ENCODE data around the gene SESN1. TPM values are rescaled to one million over a fixed set of nuclear protein-coding genes. Genes with fewer than 3 reads are reported as not detected.

Gene SESN1
- total RNA-seq, 2 experiments from 2014 or later = 10.8 to 13.8 TPM

DNA sequence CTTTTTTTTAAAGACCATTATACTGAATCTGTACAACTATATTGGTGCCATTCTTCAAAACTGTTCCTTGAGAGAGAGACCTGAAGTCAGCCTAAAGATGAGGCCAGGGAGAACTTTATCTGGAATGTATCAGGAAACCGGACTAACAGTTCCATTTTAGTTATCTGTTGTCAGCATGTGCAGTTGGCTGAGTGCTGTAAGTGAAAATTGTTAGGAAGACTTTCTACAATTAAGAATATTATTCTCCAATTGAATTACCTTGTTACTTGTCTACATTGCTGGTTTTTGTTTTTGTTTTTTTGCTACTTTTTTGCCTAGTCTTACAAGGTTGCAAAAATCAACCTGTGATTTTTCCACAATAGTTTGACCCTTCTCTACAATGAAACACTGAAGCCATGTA lies 8.1 kb upstream of the SESN1 start:
- H3K36me3 ChIP-seq (ENCODE audit: insufficient read depth, low read length) = peaks cover 9% of the 10 kb centered on the region; the same call in 1 of the 2 replicates
- no peaks in the 10 kb centered on the region for H3K4me1 ChIP-seq (ENCODE audit: insufficient read depth, low read length, poor library complexity, severe bottlenecking)
- peaks cover 13% of the 10 kb centered on the region; the same call in 1 of the 2 replicates for H3K79me2 ChIP-seq (ENCODE audit: insufficient read depth, low read depth, low read length)
- no peak overlapping the region for H3K27ac ChIP-seq (ENCODE audit: low read depth, low read length, poor library complexity, severe bottlenecking)
- no peak overlapping the region for H3K4me2 ChIP-seq (ENCODE audit: low read length)
- H2AFZ ChIP-seq (ENCODE audit: low read length) = no peak overlapping the region
- POLR2A ChIA-PET = interaction anchor here (1.5 kb wide), 1 partner anchor 19 kb away, joined by 3 read pairs; no protein-coding TSS in a partner anchor
- intact Hi-C loops (cut with micrococcal nuclease; ENCODE audit: unreplicated experiment) = no loop called here
- no peak overlapping the region for H3K4me3 ChIP-seq (ENCODE audit: low read depth, low read length, poor library complexity, severe bottlenecking)
- TF ChIP-seq EZH2phosphoT487 (IDR thresholded peaks at IDR 0.05; ENCODE audit: borderline replicate concordance, low read depth, low read length) = no peak
- TF ChIP-seq, protein P1, sequence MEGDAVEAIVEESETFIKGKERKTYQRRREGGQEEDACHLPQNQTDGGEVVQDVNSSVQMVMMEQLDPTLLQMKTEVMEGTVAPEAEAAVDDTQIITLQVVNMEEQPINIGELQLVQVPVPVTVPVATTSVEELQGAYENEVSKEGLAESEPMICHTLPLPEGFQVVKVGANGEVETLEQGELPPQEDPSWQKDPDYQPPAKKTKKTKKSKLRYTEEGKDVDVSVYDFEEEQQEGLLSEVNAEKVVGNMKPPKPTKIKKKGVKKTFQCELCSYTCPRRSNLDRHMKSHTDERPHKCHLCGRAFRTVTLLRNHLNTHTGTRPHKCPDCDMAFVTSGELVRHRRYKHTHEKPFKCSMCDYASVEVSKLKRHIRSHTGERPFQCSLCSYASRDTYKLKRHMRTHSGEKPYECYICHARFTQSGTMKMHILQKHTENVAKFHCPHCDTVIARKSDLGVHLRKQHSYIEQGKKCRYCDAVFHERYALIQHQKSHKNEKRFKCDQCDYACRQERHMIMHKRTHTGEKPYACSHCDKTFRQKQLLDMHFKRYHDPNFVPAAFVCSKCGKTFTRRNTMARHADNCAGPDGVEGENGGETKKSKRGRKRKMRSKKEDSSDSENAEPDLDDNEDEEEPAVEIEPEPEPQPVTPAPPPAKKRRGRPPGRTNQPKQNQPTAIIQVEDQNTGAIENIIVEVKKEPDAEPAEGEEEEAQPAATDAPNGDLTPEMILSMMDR (conservative IDR thresholded peaks at IDR 0.05; ENCODE audit: low read length) = no peak
- BruUV-seq (replicated peaks) = no TSS peak
- H4K20me1 ChIP-seq (ENCODE audit: insufficient read depth, low read length) = no peaks in the 10 kb centered on the region
- CTCF ChIA-PET (ENCODE audit: unreplicated experiment) = no interaction called here
- no peaks in the 10 kb centered on the region for H3K9me2 ChIP-seq (ENCODE audit: insufficient read depth, low read length)
- no peaks in the 10 kb centered on the region for H3K9me3 ChIP-seq (ENCODE audit: low read length)
- DNase-seq (ENCODE audit: low spot score) = no peak

DNA sequence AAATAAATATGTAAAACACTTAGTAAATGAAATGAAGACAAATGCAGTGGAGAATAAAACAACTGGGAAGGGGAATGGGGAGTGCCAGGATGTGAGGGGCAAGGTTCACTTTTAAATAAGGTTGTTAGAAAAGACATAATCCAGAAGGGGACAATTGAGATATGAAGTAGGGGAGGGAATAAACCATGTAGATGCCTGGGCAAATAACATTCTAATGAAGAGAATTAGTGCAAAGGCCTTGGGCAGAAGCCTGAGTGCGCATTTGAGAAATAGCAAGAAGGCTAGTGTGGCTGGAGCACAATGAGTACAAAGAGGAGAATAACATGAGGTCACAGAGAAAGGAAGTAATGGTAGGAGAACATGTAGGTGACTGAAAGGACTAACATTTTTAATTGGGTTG lies 3.0 kb upstream of the SESN1 start:
- Histone ChIP-seq H3K9me2 (ENCODE audit: insufficient read depth, low read length) (no peaks in the 10 kb centered on the region), H3K4me3 (ENCODE audit: low read depth, low read length, poor library complexity, severe bottlenecking) (no peak overlapping the region), H3K27ac (ENCODE audit: low read depth, low read length, poor library complexity, severe bottlenecking) (no peak overlapping the region), H3K9me3 (ENCODE audit: low read length) (no peaks in the 10 kb centered on the region), H3K4me2 (ENCODE audit: low read length) (no peak overlapping the region), H3K36me3 (ENCODE audit: insufficient read depth, low read length) (peaks cover 9% of the 10 kb centered on the region; the same call in 1 of the 2 replicates), H3K79me2 (ENCODE audit: insufficient read depth, low read depth, low read length) (peaks cover 31% of the 10 kb centered on the region), H3K4me1 (ENCODE audit: insufficient read depth, low read length, poor library complexity, severe bottlenecking) (peaks cover 12% of the 10 kb centered on the region), H4K20me1 (ENCODE audit: insufficient read depth, low read length) (peaks cover 12% of the 10 kb centered on the region; the same call in 1 of the 2 replicates), H2AFZ (ENCODE audit: low read length) (no peak overlapping the region)
- CTCF ChIA-PET (ENCODE audit: unreplicated experiment) = no interaction called here
- no peak for DNase-seq (ENCODE audit: low spot score)
- no peak for TF ChIP-seq EZH2phosphoT487 (IDR thresholded peaks at IDR 0.05; ENCODE audit: borderline replicate concordance, low read depth, low read length)
- TF ChIP-seq, protein P1 (conservative IDR thresholded peaks at IDR 0.05; ENCODE audit: low read length) = no peak
- POLR2A ChIA-PET = interaction anchor here (0.8 kb wide), 1 partner anchor 66 kb away, joined by 4 read pairs; no protein-coding TSS in a partner anchor
- intact Hi-C loops (cut with micrococcal nuclease; ENCODE audit: unreplicated experiment) = loop anchor here (10.0 kb wide), 1 partner anchor 357 kb away; the partner anchor contains the start of gene MICAL1
- BruUV-seq (replicated peaks) = no TSS peak

DNA sequence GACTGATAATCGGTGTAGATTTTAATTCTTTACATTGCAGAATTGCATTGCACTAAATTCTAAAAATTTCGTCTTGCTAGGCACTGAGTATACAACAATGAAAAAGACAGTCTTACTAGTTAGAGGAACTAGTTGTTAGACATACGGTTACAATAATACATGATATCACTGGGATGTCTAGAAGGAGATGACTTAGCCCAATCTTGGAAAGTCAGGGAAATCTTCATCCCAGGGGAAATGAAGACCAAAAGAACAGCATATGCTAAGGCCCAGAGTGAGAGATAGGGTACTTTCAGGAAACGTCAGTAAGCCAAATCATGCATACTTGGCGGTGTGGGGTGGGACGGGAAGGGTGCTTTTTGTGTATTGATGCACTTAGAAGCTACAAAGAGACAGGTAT lies 1.6 kb upstream of the SESN1 start:
- H3K9me2 ChIP-seq (ENCODE audit: insufficient read depth, low read length) = no peaks in the 10 kb centered on the region
- H3K4me1 ChIP-seq (ENCODE audit: insufficient read depth, low read length, poor library complexity, severe bottlenecking) = peaks cover 22% of the 10 kb centered on the region
- H3K36me3 ChIP-seq (ENCODE audit: insufficient read depth, low read length) = peaks cover 7% of the 10 kb centered on the region; the same call in 1 of the 2 replicates
- peak overlapping the region; percentile 93 for H3K4me2 ChIP-seq (ENCODE audit: low read length)
- H3K4me3 ChIP-seq (ENCODE audit: low read depth, low read length, poor library complexity, severe bottlenecking) = peak overlapping the region; percentile 92
- intact Hi-C loops (cut with micrococcal nuclease; ENCODE audit: unreplicated experiment) = loop anchor here (10.0 kb wide), 1 partner anchor 359 kb away; the partner anchor contains the start of gene MICAL1
- no peaks in the 10 kb centered on the region for H3K9me3 ChIP-seq (ENCODE audit: low read length)
- H4K20me1 ChIP-seq (ENCODE audit: insufficient read depth, low read length) = peaks cover 15% of the 10 kb centered on the region; the same call in 1 of the 2 replicates
- ChIA-PET CTCF (ENCODE audit: unreplicated experiment) (no interaction called here), POLR2A (interaction anchor here (0.9 kb wide), 1 partner anchor 251 kb away, joined by 3 read pairs; no protein-coding TSS in a partner anchor)
- peak overlapping the region; percentile 95; the same call in 1 of the 2 replicates for H2AFZ ChIP-seq (ENCODE audit: low read length)
- peaks cover 46% of the 10 kb centered on the region for H3K79me2 ChIP-seq (ENCODE audit: insufficient read depth, low read depth, low read length)
- DNase-seq (ENCODE audit: low spot score) = no peak
- no TSS peak for BruUV-seq (replicated peaks)
- H3K27ac ChIP-seq (ENCODE audit: low read depth, low read length, poor library complexity, severe bottlenecking) = no peak overlapping the region
- TF ChIP-seq, protein P1 (conservative IDR thresholded peaks at IDR 0.05; ENCODE audit: low read length) = no peak
- TF ChIP-seq EZH2phosphoT487 (IDR thresholded peaks at IDR 0.05; ENCODE audit: borderline replicate concordance, low read depth, low read length) = no peak

Data from OCI-LY7 (cell line).